Measurements from ENCODE around the gene GNAI2. TPM values are rescaled to one million over a fixed set of nuclear protein-coding genes. Genes with fewer than 3 reads are reported as not detected.

Gene GNAI2
- total and polyA plus RNA-seq, 2 donors (not counting 3 experiments of a cell fraction or from before 2014, with no cell fraction given): 767 to 1,875 TPM

DNA sequence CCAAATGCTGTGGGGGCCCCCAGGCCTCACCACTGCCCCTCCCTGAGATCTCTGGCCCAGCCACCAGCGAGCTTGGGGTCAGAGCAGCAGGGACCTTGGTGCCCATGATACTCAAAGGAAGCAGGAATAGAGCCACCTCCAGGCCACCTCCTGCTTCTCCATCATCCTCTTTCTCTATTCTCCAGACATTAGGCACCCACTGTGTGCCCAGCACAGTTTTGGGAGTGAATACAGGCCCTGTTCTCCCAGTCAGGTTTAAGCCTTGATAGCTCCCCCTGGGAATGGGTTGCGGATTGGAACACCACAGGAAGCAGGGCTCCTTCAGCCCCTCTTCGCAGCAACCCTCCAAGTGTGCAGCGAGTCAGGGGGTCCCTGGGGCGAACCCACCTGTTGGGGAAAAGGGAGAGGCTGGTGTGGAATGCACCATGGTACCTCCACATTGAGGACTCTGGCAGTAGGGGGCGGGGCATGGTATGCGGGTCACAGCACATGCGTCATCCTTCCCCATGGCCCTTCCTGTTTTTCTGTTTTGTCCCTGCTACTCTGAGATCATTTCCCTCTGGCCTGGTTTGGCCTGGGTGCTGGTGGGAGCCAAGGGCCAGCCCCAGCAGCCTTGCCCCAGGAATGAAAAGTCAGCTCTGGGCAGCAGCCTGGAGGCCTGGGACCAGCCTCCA is 18.7 kb downstream of the GNAI2 start:
- no peaks in the 10 kb centered on the region for H4K20me1 ChIP-seq (replicated peaks; ENCODE audit: control insufficient read depth, extremely low read depth, insufficient read depth, low read length)
- TF ChIP-seq FOS (IDR thresholded peaks at IDR 0.05; ENCODE audit: borderline replicate concordance, insufficient read depth, low read length) (peak; percentile 68), EZH2 (IDR thresholded peaks at IDR 0.05; ENCODE audit: borderline replicate concordance, low read depth, low read length, severe bottlenecking) (no peak), GATA2 (IDR thresholded peaks at IDR 0.05; ENCODE audit: insufficient read depth, insufficient read length, low read depth, low read length) (no peak), JUN (IDR thresholded peaks at IDR 0.05; ENCODE audit: borderline replicate concordance, insufficient read depth, insufficient read length, low read depth) (peak; percentile 87), MYC (IDR thresholded peaks at IDR 0.05; ENCODE audit: low read depth, low read length) (peak; percentile 82), POLR2AphosphoS5 (IDR thresholded peaks at IDR 0.05; ENCODE audit: insufficient read depth, low read depth, low read length) (peak; percentile 83), POLR2A (IDR thresholded peaks at IDR 0.05; ENCODE audit: low read depth, low read length) (peak; percentile 42)
- TF ChIP-seq, protein P1, sequence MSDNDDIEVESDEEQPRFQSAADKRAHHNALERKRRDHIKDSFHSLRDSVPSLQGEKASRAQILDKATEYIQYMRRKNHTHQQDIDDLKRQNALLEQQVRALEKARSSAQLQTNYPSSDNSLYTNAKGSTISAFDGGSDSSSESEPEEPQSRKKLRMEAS (IDR thresholded peaks at IDR 0.05; ENCODE audit: insufficient read depth, insufficient read length): peak; percentile 66
- TF ChIP-seq, protein P2, sequence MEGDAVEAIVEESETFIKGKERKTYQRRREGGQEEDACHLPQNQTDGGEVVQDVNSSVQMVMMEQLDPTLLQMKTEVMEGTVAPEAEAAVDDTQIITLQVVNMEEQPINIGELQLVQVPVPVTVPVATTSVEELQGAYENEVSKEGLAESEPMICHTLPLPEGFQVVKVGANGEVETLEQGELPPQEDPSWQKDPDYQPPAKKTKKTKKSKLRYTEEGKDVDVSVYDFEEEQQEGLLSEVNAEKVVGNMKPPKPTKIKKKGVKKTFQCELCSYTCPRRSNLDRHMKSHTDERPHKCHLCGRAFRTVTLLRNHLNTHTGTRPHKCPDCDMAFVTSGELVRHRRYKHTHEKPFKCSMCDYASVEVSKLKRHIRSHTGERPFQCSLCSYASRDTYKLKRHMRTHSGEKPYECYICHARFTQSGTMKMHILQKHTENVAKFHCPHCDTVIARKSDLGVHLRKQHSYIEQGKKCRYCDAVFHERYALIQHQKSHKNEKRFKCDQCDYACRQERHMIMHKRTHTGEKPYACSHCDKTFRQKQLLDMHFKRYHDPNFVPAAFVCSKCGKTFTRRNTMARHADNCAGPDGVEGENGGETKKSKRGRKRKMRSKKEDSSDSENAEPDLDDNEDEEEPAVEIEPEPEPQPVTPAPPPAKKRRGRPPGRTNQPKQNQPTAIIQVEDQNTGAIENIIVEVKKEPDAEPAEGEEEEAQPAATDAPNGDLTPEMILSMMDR (IDR thresholded peaks at IDR 0.05; ENCODE audit: extremely low read depth in 1 of 2, insufficient read depth in 1 of 2, low read depth in 1 of 2, low read length in 2 of 2): no peak
- intact Hi-C loops (cut with micrococcal nuclease) (loop anchor here (1.0 to 2.0 kb wide), 4 partner anchors 8 to 38 kb away; partner anchors contain the start of gene IFRD2), dilution Hi-C loops (cut with MboI; ENCODE audit: extremely low pct_ligation_motif_present, low sequenced_read_pairs) (no loop called here)
- FAIRE-seq (peak; percentile 97), DNase-seq (ENCODE audit: low read depth, low spot score) (peak; percentile 91)
- H3K4me3 ChIP-seq (replicated peaks in 1 of 3; ENCODE audit: insufficient read depth in 1 of 3, low read depth in 1 of 3, low read length in 3 of 3): no peak overlapping the region
- H2AFZ ChIP-seq (ENCODE audit: low read depth, low read length): no peak overlapping the region
- CTCF ChIA-PET: interaction anchor here (0.7 to 8.6 kb wide), 6 partner anchors 8 to 60 kb away, joined by 3 to 98 read pairs (median 10); partner anchors contain the start of gene GNAI2
- BruUV-seq (replicated peaks): TSS peak; percentile 98
- peak overlapping the region; percentile 17 for H3K4me2 ChIP-seq (ENCODE audit: insufficient read depth, low read length)
- POLR2A ChIA-PET: interaction anchor here (1.3 to 1.4 kb wide), 2 partner anchors 11 to 19 kb away, joined by 3 to 4 read pairs; partner anchors contain the start of gene GNAI2
- peaks cover 16 to 65% of the 10 kb centered on the region in 2 experiments for H3K36me3 ChIP-seq (ENCODE audit: control insufficient read depth in 2 of 2, extremely low read depth in 1 of 2, insufficient read depth in 2 of 2, low read length in 2 of 2)
- peak overlapping the region; percentile 67 for H3K9ac ChIP-seq (replicated peaks; ENCODE audit: extremely low read depth, insufficient read depth, low read length)
- peaks cover 62% of the 10 kb centered on the region for H3K79me2 ChIP-seq (ENCODE audit: control insufficient read depth, insufficient read depth, low read length)
- no peaks in the 10 kb centered on the region for H3K9me3 ChIP-seq (replicated peaks; ENCODE audit: control insufficient read depth, insufficient read depth, low read length)
- H3K27me3 ChIP-seq (ENCODE audit: control insufficient read depth in 2 of 2, insufficient read depth in 2 of 2, low read length in 2 of 2): no peaks in the 10 kb centered on the region
- H3K27ac ChIP-seq (ENCODE audit: insufficient read depth, low read depth, low read length): peak overlapping the region; percentile 98
- peaks cover 64% of the 10 kb centered on the region for H3K4me1 ChIP-seq (ENCODE audit: control insufficient read depth, extremely low read depth, insufficient read depth, low read length)
- no peaks in the 10 kb centered on the region for H3K9me1 ChIP-seq (replicated peaks; ENCODE audit: control insufficient read depth, extremely low read depth, insufficient read depth, low read length)

All from endothelial cell of umbilical vein (primary cell).